WI38 (cell line): ENCODE results near the gene BEGAIN.

Experiments used
- H3K4me3 ChIP-seq: 2 replicates; pipeline ENCODE4 v1.5.1; 2011; ENCODE audit warnings: low read depth, mild to moderate bottlenecking, control low read depth, low read length
- CTCF ChIP-seq: IDR thresholded peaks from 2 replicates; pipeline ENCODE4 v1.5.1; 2012; ENCODE audit warnings: low read depth, mild to moderate bottlenecking, control low read depth, low read length

The BEGAIN gene

DNA sequence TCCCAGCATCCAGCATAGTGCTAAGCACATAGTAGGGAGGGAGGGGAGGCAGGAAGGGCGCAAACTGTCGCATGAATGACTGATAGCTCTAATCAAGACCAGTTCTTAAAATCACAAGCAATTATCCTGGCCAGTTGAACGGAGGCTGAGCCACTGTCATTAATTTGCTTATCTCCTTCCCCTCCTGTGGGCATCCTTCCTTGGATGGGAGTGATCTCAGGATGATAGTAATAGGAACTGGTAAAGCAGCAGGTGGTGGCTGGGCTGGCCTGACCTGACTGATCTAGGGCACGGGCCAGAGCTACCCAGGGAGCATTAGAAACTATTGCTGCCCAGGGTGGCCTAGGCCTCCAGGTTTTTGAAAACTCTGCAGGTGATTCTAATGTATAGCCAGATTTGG is 97.0 kb downstream of the BEGAIN start:
- no peak for TF ChIP-seq CTCF
- H3K4me3 ChIP-seq = no peak overlapping the region

DNA sequence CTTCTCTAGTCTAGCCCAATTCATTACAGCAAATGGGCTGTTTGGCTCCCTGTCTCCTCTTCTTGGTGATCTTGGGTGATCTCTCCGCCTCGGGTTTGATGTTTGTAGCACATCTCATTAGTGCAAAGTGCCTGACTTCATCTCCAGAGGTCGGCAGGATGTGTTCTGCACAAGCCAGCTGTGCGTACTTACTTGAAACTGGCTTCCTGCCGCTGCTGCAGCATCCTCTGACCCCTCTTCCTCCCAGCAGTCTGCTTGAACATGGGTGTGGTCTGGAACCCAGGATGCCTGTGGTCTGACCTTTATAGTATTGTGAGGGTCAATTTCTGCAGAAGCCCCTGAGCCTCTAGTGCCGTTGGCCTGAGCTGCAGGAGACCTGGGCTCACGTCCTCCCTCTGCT is 99.2 kb downstream of the BEGAIN start:
- no peak overlapping the region for H3K4me3 ChIP-seq
- no peak for TF ChIP-seq CTCF

GRCh38 chr14:100487304-100487703 is 99.9 kb downstream of the BEGAIN start:
- TF ChIP-seq CTCF = no peak
- no peak overlapping the region for H3K4me3 ChIP-seq
